NCI-H187 treated with DMSO at 0.1 percent for 48 hours (cell line): Measurements from ENCODE around the gene CCS.
A peak's percentile ranks its signal among the peaks of the same experiment; 100 is the strongest.
"Not testable (repeated sequence)": the region's sequence is repeated elsewhere in the genome, so short reads cannot be mapped to it uniquely, and the experiment has no call there.

Source experiments
- DNase-seq: peaks from one replicate; lab custom pipeline; 2025; lab: John Stamatoyannopoulos, UW

CCS gene

DNA sequence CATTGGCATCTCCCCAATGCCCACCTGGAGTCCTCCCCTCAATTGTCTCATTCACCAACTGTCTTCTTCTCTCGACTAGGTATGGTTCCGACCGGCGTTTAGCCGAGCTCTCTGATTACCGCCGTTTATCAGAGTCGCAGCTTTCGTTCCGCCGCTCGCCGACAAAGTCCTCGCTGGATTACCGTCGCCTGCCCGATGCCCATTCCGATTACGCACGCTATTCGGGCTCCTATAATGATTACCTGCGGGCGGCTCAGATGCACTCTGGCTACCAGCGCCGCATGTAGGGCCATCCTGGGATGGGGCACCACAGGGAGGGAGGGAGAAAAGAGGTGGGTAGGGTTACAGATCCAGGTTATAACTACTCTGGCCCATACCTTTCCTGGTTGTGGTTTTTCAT lies 33.4 kb downstream of the CCS start:
- DNase-seq: no peak

DNA sequence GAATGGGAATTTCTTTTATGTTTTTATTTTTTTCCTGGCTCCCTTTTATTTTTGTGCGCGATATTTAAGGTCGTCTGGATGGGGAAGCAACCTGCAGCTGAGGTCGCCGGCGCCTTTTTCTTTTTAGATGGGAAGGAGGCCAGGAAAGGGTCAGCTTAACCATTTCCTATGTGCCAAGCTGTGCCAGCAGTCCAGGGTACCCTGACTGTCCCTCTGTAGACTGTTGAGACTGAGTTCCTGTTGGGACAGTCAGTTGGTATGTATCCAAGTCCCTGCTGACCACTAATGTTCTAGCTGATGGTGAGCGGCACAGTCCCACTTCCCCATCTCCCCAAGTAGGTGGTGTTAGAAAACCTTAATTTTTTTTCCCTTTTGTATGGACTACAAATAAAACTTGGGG lies 33.9 kb downstream of the CCS start:
- DNase-seq: no peak

DNA sequence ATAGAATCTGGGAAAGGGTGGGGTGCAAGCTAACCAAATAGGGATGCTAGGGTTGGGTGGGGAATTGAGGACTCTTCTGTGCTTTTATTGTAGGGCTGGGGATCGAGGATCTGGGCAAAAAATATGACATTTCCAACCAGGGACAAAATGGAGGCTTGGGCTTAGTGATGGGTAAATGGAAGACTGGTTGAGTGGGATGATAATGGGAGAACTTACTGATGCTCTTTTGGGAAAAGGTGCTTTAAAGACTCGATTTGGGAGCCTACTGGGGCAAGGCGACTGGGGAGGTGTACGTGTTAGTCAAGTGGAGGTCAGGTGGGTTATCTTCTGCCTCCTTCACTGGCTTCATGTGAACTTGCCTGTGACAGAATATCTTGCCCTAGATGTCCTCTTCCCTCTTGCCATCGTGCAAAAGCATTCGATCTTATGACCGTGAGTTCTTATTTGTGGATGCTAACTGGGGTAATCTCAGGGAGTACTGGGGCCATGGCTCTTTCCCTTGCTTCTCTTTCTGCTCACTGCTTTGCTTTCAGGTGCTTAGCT lies 35.1 kb downstream of the CCS start:
- DNase-seq: no peak

DNA sequence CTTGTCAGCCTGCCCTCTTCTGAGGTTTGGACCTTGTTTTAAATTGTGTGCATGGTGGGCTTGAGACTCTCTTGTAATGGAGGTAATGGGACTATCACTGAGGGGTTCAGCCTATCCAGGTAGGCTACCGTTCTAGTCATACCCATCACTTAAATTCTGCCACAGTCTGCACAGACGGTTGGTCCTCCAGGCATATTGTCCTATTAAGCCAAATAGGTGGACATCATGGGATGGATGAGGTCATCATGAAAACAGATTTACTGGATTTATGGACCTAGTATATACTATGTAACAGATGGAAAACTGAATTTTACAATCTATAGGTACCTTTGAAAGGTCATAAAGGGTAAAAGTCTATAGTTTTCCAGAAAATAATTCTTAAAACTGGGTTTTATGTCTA lies 36.4 kb downstream of the CCS start:
- no peak for DNase-seq

DNA sequence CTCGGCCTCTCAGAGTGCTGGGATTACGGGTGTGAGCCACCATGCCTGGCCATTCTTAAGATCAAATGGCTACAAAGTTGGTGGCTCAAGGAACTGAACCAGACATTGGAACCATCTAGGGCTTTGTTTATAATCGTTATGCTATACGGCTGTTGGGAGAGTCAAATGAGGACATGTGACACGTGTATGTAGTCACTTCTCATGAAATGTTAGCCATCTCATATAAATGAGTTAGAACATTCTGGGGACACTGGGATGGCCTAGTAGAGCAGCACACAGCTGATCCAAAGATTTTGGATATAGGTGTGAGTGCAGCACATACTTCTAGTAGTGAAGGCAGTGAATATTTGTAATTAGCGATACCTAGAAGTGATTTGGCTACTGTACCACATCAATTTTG lies 38.9 kb downstream of the CCS start:
- DNase-seq: no peak

DNA sequence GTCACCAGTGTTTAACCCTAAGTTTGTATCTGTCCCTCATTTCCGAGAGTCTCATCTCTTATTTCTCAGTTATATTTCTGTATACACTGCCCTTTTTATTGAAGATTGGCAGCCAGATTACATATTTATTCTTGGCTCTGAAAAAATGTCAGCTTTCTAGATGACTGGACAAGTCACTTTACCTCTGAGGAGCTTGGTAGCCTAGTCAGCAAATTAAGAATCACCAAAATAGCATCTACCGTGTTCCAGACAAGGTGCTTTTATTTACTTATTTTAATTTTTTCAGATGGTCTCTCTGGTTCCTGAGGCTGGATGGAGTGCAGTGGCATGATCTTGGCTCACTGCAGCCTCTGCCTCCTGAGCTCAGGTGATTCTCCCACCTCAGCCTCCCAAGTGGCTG lies 40.0 kb downstream of the CCS start:
- DNase-seq: no peak

DNA sequence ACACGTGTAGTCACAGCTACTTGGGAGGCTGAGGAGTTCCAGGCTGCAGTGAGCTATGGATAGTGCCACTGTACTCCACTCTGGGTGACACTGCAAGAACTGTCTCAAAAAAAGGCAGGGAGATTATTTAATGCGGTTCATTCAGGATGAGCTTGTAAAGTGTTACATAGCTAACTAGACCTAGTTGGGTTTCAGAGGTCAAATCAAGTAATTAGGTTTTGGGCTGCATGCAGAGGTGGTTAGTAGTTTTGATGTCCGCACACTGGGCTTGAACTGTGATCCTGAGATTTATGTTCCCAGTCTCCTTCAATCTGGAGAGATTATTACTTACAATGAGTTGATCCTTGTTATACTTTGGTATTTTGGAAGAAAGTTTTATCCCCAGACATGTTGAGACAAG lies 43.4 kb downstream of the CCS start:
- no peak for DNase-seq

DNA sequence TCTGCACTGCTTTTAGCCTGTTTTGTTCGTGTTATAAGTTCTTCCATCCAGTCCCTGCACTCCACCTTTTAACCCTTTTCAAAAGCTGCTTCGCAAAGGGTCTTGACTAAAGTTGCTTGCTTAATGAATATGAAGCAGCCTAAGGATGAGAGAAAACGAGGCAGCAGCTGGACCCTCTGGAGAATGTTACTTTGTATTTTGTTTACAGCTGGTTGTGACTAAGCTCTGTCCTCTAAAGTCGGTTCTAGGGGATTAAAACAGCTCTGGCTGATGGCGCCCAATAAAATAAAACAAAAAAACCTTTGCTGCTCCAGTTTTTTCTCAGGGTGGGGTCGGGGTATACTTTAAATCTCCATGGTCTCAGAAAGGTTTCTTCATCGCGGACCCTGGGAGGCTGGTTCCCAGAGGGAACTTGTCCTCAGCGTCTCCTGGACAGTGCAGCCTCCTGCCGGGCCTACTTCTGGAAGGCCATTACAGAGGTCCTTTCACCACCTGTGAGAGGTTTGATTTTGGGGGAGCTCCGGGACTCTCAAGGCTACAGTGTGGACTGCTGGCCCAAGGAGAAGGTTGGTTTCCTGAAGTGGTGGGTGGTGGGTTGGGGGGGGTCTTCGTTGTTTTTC lies 44.7 kb downstream of the CCS start:
- no peak for DNase-seq

DNA sequence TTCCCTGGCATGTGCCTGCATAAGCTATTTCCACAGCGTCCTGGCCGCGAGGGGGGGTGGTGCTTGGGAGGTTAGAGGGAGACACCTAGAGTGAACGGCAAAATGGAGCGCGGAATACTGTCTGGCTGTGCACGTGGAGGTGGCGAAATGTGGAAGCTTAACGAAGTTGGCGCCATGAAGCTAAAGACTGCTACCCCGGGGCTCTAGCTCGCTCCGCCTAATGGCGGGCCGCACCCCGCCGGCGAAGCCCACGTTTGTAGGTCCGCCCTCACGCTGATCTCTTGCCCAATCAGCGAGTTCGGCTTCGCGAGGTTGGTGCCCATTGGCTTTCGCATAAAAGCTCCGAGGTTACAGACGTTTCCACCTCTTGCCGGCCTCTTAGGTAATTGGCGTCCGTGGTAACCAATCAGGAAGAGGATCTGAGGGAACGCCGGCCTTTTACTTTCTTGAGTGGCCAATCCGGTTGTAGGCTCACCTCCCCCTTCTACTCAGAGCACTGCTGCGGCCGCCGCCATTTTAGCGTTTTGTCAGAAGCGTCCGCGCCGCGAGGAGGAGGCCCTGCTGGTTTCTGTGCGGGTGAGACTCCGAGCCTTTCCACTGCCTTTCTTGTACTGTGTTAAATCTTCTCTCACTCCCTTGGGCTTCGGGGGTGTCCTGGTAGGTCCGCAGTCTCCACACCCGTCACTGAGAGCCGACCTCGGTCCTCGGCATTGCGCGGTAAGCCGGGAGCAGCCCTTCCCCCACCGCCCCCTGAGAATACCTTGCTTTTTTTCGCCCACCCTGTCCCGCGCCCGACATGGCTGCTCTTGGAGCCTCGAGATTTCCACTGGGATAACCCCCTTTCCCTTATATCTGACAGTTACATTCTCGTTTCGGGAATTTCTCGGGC lies 45.4 kb downstream of the CCS start, which contains the start of gene RBM4:
RBM4 (plus strand) TSS at position 527 of the 889 bp plus-strand sequence. CDS start 1,009 bp downstream, outside the sequence.
- peak; percentile 96 for DNase-seq

DNA sequence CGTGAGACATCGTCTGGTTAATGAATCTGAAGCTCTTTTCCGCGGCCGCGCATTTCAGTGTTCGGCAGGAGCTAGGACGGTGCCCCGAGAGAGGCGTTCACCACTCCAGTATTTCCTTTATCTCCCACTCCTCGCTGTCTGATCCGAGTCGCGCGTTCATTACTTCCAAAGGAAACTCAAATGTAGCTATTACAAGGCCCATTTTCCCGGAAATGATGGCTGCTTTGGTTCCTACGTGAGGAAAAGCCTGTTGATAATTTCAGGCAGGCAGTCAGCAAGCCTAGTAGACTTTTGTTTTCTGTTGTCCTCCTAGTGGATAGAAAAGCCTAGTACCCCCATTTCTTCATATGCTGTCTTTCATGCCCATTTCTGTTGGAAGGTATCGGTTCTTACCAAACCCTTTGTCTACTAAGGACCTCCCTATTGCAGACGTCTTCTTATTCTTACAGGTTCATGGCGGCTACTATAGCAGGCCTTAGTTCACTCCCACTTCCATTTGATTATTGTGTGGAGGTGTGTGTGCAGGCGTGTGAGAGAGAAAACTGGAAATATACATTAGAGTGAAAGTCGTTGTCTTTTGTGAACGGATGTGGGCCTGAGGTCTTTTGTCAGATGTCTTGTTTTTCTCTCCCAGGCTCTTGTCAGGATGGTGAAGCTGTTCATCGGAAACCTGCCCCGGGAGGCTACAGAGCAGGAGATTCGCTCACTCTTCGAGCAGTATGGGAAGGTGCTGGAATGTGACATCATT lies 46.3 kb downstream of the CCS start:
- DNase-seq: no peak

DNA sequence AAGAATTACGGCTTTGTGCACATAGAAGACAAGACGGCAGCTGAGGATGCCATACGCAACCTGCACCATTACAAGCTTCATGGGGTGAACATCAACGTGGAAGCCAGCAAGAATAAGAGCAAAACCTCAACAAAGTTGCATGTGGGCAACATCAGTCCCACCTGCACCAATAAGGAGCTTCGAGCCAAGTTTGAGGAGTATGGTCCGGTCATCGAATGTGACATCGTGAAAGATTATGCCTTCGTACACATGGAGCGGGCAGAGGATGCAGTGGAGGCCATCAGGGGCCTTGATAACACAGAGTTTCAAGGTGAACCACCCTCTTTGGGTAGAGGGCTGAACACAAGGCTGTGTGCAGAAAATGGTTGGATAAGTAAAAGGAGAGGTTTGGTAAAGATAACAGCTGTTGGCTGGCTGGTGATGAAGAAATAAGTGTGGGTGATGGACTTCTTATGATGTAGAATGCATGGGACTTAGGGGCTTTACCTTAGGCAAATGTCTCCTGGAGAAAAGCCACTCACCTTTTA lies 46.9 kb downstream of the CCS start:
- not testable (repeated sequence) for DNase-seq

DNA sequence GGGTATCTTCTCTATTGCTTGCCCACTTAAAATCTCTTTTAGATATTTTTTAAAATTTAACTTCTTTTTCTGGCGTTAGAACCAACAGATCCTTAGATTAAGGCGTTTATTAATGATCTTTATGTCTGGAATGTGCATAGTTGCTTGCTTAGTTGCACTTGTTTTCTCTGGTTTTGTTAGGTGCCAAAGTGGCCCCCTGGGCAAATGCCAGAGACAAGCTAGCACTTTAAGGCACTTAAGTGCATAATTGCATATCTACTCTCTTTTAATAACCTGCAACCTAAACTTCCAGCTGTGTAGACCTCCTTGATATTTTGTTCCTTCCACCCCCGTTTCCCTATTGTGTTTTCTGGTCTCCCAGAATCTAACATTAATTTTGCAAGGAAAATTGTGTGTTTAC lies 48.8 kb downstream of the CCS start:
- DNase-seq: no peak

DNA sequence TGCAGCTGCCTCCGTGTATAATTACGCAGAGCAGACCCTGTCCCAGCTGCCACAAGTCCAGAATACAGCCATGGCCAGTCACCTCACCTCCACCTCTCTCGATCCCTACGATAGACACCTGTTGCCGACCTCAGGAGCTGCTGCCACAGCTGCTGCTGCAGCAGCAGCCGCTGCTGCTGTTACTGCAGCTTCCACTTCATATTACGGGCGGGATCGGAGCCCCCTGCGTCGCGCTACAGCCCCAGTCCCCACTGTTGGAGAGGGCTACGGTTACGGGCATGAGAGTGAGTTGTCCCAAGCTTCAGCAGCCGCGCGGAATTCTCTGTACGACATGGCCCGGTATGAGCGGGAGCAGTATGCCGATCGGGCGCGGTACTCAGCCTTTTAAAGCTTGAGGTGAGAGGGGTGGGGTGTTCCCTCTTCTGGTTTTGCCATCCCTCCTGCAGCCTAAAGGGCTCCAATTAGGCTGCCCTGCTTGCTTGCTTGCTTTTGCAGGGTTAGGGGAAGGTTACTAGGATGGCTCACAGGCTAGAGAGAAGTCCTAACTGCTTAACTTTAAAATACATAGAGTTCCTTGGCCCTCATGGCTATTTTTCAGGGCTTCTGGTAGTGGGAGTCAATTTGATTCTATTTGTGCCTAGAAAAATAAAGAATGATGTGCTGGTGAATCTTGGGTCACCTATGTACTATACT lies 50.9 kb downstream of the CCS start:
- DNase-seq: no peak

DNA sequence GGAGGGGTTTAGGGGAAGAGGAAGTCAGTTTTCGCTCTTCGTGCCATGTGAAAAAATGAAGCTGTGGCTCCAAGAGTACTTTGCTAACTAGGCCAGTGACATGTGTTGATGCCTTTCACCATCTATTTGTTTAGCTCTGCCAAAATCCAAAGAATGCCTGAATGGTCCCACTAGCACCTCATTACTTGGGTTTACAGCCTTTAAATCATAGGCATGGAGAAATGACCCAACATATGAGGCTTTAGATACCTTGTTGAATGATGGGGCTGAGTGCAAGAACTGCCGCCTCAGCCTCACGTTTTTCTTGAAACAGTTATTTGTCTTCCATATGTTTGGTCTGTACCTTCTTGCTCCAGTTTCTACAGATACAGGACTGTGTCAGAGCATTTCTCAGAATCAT lies 53.8 kb downstream of the CCS start:
- DNase-seq: no peak

DNA sequence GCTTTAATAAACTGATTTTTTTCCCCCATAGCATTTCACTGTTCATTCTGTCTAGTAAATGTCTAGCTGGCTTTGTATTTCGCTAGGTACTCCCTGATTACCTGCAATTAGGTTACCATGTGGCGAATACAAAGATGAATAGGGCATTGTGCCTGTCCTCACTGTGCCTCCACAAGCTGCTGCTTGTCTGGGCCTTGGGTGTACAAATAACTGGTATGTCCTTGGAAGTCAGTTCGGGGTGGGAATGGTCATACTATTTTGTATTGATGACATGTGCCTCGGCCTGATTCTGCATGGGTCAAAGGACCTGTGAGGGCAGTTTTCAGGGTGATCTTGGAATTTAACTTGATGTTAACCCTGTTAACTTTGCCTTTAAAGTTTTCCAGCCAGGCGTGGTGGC lies 56.9 kb downstream of the CCS start:
- no peak for DNase-seq

DNA sequence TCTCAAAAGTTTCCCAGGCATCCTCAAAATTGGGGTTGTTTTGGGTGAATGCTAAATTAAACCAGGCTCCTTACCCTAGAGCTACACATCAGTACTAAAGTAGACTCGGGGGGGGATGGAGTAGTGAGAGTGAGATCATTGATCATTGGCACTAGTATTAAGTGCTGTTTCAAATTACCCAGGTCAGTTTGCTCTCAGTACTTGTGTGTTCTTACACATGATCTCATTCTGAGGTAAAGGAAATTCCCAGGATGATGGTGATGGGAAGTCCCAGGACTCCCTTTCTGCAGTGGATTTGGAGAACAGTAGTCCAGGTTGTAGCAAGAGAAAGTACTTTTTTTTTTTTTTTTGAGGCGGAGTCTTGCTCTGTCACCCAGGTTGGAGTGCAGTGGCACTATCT lies 58.0 kb downstream of the CCS start:
- DNase-seq: no peak

DNA sequence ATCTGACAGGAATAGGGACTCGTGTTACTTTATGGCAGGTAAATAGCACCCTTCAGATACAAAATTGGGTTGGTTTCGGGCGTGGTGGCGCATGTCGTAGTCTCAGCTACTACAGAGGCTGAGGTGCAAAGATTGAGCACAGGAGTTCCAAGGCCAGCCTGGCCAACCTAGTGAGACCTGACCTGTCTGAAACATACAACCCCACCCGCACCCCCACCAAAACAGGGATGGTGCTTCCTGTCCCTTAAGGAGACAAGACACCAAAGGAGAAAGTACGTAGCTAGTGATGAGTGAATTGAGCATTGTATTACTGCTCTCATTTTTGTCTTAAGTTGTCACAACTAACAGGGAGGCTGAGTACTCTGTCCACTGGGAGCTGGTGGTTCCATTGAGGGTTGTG lies 59.7 kb downstream of the CCS start:
- no peak for DNase-seq

DNA sequence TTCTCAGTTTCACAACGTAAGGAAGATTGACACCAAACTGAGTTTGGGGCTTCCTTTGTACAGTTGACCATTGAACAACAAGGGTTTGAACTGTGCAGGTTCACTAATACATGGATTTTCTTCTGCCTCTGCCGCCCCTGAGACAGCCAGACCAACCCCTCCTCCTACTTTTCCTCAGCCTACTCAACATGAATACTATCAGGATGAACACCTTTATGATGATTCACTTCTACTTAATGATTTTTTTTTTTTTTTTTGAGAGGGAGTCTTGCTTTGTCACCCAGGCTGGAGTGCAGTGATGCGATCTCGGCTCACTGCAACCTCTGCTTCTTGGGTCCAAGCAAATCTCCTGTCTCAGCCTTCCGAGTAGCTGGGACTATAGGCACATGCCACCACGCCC lies 60.1 kb downstream of the CCS start:
- no peak for DNase-seq
